HG02981 (cell line): ENCODE data around the gene PPP2R2B.
"Not testable (repeated sequence)": the region's sequence is repeated elsewhere in the genome, so short reads cannot be mapped to it uniquely, and the experiment has no call there.

Experiments
- ATAC-seq: cut with Tn5 transposase; IDR thresholded peaks from one replicate; pipeline ENCODE4 v1.9.1; 2021; ENCODE audit warnings: mild to moderate bottlenecking, moderate library complexity; ENCODE audit not compliant: unreplicated experiment

Gene PPP2R2B

DNA sequence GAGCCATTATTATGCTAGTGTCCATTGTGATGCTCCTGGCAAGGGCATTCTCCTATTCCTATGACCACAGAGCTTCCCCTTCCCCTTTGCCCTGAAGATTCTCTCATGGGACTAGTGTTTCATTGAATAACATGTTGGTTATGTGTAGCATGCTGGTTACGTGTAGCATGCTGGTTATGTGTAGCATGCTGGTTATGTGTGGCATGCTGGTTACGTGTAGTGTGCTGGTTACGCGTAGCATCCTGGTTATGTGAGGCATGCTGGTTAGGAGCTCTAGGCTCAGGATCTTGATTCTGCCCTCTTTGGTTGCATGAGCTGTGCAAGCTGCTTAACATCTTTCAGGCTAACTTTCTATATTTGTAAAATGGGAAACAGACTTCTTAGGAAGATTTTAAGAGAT, 316.1 kb downstream of the PPP2R2B start:
- ATAC-seq = no peak

DNA sequence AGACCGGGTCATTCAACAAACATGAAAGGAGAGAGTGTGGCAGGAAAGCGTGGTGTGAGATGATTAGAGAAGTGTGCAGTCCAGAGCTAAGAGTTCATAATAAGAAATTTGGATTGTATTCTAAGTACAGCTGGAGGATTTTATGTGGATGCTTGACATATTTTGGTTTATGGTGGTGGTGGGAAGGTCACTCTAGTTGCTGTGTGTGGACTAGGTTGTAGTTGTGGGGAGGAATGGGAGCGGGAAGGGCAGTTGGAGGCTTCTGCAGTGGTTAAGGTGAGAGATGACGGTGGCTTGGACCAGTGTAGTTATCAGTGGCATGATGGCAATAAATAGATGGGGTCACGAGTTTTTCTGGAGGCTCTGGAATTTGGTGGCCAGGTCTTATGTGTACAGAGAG, 316.8 kb downstream of the PPP2R2B start:
- no peak for ATAC-seq

DNA sequence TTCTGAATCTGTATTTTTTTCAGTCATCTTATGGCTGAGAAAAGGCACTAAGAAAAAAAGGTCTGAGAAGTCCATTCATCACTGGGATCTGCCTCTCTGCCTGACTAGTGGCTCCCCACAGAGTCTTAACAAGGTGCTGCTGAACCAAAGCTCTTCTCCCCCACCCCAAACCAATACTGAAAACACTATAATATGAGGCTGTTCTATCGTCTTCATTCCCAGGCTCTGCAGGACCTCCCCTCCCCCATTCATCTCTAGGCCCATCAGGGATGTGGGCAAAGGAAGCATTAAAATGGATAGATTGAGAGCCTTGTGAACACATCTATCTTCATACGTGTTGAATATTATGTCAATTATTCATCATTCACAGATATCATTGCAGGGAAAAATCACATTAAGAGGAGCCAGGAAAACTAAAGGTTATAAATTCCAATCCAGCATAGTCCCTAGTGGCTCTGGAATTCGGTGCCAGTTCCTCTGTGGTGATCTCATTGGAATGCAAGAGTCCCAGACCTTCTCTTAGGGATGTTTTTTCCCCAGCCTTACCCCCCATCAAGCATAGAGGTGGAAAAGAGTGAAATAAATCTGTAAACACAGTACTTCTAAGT, 318.2 kb downstream of the PPP2R2B start:
- ATAC-seq = no peak

DNA sequence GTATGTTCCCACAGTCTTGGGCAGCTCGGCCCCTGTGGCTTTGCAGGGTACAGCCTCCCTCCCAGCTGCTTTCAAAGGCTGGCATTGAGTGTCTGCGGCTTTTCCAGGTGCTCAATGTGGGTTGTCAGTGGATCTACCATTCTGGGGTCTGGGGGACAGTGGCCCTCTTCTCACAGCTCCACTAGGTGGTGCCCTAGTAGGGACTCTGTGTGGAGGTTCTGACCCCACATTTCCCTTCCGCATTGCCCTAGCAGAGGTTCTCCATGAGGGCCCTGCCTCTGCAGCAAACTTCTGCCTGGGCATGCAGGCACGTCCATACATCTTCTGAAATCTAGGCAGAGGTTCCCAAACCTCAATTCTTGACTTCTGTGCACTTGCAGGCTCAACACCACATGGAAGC, 321.7 kb downstream of the PPP2R2B start:
- ATAC-seq = not testable (repeated sequence)

DNA sequence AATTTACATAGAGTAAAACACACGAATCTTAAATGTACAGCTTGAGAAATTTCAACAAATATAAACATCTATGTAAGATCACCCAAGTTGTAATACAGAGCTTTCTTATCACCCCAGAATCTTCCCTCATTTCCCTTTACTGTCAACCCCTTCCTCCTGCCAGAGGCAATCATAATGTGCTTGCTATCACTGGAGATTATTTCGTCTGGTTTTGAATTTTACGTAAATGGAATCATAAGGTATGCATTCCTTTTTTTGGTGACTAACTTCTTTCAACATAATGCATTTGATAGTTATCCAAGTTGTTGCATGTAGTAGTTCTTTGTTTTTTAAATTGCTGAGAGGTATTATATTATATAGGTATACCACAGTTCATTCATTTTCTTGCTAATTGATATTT, 325.1 kb downstream of the PPP2R2B start:
- ATAC-seq = no peak

DNA sequence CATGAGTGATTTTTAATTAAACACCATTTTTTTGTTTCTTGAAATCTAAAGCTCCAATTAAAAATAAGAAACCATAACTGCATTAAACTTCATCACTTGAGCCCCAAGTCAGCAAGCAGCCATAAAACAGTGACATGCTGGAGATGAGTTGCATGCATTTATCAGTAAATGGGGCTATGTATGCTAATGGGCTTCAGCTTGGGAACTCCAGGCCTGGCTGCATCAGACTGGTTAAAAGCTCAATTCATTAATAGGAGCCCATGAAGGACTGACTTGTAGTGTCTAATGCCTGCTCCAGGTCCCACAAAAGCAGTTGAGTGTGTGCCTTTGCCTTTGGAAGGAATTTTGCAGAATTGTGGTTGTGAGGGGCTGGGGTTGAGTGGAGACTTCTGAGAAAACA, 328.9 kb downstream of the PPP2R2B start:
- no peak for ATAC-seq

DNA sequence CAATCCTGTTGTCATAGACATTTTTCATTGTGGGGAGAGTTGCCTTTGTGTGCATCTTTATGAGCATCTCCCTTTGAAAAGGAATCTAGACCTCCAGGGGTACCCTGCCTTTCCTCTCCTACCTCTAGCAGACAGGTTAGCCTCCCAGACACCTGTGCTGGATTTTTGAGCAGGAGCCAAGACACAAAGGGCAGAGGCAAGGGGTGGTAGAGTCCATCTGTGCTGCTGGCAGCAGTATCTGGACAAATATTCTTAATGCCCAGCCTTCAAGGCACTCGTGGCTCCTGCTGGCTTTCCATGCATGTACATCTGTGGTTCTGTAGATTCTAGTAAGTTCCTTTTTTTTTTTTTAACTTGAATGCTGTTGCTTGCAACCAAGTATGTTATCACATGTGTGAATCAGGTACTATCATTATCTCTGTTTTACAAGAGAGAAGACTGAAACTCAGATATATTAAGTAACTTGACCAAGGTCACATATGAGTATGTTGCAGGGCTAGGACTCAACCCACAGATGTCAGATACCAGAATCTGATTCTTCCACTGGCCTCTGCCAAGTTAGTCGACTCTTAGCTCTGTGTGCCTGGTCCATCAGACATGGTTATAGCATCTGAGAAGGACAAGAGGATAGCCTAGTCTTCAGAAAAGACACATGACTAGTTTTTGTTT, 329.6 kb downstream of the PPP2R2B start:
- ATAC-seq = no peak

DNA sequence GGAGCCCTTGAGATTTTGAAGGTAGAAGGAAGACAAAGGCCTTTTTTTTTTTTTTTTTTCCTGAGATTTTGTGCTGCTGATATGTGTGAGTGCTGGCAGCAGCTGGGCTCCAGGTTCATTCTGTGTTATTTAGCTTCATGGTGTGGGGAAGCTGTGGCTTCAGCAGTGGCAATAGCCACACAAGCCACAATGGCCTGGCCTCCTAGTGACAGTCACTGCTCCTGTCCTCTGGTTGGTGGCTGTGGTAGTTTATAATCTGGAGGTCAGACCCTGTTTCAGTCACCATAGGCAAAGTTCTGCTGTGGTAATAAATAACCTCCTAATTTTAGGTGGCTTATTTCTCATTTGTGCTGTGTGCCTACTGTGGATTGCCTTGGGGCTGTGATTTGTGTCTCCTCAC, 334.3 kb downstream of the PPP2R2B start:
- no peak for ATAC-seq

DNA sequence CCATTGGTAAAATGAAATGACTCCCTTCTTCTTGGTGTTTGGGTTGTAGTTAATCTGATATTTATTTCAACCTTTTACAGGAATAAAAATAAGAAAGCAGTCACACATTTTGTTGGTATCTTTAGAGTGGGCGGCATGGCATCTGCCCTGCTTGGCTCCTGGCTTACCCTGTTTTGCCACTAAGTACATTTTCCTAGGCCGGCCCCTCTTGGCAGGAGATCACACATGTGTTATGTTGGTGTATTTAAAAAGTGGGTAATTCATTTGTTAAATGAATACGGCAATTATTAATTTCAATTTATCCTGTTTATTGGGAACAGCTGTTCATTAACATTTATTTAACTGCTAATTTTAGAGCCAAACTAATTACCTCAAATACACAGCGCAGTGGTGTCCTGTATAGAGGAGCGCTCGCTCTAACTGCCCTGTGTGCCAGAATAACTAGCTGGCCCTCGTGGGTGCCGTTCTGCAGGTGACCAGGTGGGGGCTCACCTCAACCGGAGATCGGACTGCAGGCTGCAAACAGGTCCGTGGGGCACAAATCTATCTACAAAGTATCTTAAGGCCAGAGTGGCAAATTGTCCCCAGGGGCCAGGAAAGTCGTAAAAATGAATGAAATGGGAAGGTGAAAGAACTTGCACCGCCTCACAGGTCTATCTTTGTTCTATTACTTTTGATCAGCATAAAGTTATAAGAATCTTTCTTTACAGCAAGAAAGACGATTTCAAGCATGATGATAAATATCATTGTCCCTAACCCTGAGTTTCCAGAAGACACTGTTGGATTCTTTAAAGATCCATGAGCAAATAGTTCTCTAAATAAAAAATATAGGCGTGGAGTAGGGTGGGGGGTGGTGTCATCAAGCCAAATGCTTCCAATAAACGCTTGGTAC, 336.4 kb downstream of the PPP2R2B start:
- ATAC-seq = peak; percentile 98

DNA sequence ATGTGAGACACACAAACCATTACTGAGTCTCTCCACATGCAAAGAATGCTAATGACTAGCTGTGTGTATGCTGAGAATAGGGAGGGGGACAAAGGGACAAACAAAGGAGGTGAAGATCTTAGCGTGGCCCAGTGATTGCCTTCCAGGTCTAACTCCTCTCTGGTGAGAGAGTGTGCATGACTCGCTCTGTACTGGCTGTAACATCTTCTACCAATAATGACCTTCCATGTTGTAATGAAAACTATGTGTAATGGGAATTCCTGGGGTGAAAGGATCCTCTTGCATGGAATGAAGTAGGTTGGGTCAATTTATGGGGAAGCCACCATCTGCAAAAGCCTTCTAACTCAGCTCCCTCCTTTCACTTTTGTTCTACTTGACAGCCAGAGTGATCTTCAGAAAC, 338.1 kb downstream of the PPP2R2B start:
- ATAC-seq = no peak

DNA sequence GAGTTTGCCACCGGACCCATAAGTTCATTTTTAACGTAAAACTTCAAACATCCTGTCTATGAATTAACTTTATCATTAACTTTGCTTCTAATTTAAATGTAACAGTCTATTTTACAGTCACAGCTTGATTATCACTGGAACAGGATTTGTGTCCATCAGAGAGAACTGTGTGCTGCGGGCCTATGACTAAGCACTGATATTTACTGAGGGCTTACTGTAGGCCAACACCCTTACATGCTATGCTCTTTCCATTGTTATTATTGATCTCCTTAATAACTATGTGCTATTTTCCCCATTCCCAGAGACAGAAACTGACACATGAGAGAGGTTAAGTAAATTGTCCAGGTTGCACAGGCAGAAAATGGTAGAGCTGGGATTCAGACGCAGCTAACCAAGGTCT, 338.6 kb downstream of the PPP2R2B start:
- ATAC-seq = no peak

DNA sequence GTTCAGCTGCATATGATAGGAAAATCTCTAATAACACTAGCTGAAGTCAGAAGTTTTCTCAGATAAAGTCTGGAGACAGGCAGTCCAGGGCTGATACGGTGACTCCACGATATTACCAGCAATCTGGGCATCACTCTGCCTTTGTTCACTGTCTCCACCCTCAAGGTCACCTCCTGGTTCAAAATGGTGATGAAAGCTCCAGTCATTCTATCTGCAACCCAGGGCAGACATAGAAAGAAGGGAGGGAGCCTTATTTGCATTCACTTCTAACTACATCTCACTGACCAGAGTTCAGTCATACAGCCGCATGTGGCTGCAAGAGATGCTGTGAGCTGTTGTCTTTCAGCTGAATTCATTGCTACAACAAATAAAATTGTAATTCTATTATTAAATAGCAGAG, 340.1 kb downstream of the PPP2R2B start:
- no peak for ATAC-seq

DNA sequence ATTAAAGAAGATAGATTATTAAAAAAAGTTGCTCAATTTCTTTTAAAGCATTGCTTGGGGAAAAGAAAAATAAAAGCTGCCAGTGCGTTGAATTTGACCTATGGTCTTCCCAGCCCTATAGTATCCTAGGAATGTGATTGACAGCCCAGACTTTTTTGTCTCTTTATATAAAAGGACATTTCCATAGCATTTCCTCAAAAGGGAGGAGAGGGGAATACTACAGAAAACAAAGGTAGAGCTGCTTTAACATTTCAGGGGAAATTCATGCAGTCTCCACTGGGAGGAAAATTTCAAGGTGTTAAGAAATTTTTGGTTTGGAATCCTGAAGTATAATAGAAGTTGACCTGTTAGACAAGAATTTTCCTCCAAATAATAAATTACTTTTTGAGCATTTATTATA, 344.7 kb downstream of the PPP2R2B start:
- no peak for ATAC-seq

DNA sequence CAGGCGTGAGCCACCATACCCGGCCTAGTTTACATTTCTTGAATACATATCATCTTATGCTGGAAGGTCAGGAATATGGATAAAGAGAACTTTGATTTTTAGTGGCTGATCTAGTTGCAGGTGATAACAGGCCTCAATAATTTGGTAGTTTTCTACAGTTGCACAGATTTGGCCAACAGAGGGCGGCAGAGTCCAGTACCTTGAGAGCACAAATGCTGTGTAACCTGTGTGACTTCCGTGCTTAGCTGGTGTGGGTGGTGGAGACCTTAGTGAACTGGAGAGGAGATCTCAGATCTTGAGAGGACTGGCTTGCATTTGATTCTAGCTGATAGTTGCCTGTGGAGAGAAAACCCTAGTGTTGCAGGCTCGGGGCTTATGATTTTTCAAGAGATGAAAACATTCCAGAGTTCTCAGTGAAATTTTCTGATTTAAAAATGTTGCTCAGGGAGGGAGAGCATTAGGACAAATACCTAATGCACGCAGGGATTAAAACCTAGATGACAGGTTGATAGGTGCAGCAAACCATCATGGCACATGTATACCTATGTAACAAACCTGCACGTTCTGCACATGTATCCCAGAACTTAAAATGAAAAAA, 345.2 kb downstream of the PPP2R2B start:
- ATAC-seq = peak; percentile 95
